Effector memory CD8-positive, alpha-beta T cell (primary cell): Measurements from ENCODE around the gene MYBPHL.
A peak's percentile ranks its signal among the peaks of the same experiment; 100 is the strongest.

Experiments used
- ATAC-seq: fragments of 150-1000 bp; cut with Tn5 transposase; replicated peaks from 2 replicates; pipeline ENCODE4 v1.10.0; 2021; ENCODE audit warnings: mild to moderate bottlenecking, moderate library complexity
- DNase-seq, 3 experiments: peaks; one replicate each; pipeline ENCODE4 v3.0.0; 2021
- H3K27ac Mint-ChIP-seq, 2 donors: one replicate each; pipeline ENCODE4 v1.8.0; 2022; ENCODE audit warnings: mild to moderate bottlenecking in 2 of 2, mixed read lengths in 2 of 2, moderate library complexity in 2 of 2
- H3K27me3 Mint-ChIP-seq, 2 donors: one replicate each; pipeline ENCODE4 v1.8.0; 2022; ENCODE audit warnings: mixed read lengths in 2 of 2
- H3K36me3 Mint-ChIP-seq: one replicate; pipeline ENCODE4 v1.8.0; 2022; ENCODE audit warnings: mild to moderate bottlenecking, moderate library complexity, mixed read lengths; ENCODE audit not compliant: insufficient read depth
- H3K4me1 Mint-ChIP-seq, 2 donors: one replicate each; pipeline ENCODE4 v1.8.0; 2022; ENCODE audit warnings: low read depth in 2 of 2, mixed read lengths in 2 of 2
- H3K4me3 Mint-ChIP-seq, 2 donors: one replicate each; pipeline ENCODE4 v1.8.0; 2022; ENCODE audit warnings: mild to moderate bottlenecking in 2 of 2, mixed read lengths in 2 of 2, moderate library complexity in 2 of 2
- H3K9me3 Mint-ChIP-seq, 2 donors: one replicate each; pipeline ENCODE4 v1.8.0; 2022; ENCODE audit warnings: mixed read lengths in 2 of 2

MYBPHL gene

GRCh38 chr1:109282497-109282951 is 24.3 kb downstream of the MYBPHL start:
- Mint-ChIP-seq H3K36me3 (peaks cover 3% of the 10 kb centered on the region), H3K4me3 (peak overlapping the region; percentile 85 to 99), H3K9me3 (no peaks in the 10 kb centered on the region), H3K27ac (peak overlapping the region; percentile 81 to 90), H3K4me1 (peaks cover 4 to 10% of the 10 kb centered on the region in 2 donors), H3K27me3 (no peaks in the 10 kb centered on the region)
- ATAC-seq (no peak), DNase-seq (no peak)

DNA sequence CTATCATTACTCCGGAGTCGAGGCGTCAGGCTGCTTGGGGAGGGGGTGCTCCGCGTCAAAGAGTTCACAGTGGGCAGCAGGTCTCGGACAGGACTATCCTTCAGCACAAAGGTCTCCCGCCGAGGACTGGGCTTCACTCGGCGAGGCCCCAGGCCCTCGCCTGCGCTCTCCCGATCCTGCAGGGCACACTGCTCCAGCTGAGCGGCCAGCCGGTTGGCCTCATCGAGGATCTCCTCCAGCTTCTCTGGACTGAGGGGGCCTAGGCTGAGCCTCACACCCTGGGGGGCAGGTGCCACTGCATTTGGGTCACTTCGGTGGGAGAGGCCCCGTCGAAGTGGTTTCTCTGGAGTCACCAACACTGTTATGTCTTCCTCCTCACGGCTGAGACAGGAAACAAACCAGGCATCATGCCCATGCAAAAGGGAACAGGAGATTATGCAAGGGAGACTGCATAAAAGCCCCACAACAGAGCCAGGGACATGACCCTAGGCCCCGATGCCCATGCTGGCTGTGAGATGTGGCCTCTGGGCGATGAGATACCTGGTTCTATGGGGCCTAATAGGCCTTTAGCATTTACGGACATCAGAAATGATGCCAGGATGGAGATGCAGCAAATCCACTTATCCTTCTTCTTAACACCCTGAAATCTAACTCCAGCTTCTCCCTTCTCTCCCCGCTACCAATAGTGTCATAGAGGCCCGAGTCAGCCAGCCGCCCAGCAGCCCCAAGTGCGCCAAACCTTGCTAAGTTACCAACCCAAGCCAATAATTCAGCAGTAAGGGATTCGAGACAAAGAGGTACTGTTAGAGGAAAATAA is 24.9 kb downstream of the MYBPHL start:
- peak overlapping the region; percentile 85 to 99 for H3K4me3 Mint-ChIP-seq
- peaks cover 4 to 14% of the 10 kb centered on the region in 2 donors for H3K4me1 Mint-ChIP-seq
- DNase-seq = no peak
- no peaks in the 10 kb centered on the region for H3K9me3 Mint-ChIP-seq
- H3K27me3 Mint-ChIP-seq = no peaks in the 10 kb centered on the region
- peaks cover 3% of the 10 kb centered on the region for H3K36me3 Mint-ChIP-seq
- H3K27ac Mint-ChIP-seq = no peak overlapping the region
- ATAC-seq = no peak

DNA sequence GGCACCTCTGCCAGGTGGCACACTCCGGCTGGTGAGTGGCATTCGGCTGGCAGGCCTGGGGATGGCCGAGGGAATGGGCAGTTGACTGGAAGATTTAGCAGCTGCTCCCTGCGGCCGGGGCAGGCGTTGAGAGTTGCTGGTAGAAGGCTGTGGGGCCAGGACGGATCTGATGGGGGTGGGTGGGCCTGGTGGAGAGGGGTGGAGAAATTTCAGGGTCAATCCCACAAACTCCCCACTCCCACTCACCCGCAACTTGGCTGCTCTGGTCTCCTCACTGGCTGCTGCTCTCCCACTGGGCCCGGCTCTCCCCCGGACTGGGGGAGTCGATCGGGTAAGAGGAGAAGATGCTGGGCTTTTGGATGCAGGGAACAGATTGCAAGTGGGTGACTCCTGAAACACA is 25.9 kb downstream of the MYBPHL start:
- ATAC-seq = no peak
- H3K27me3 Mint-ChIP-seq = no peaks in the 10 kb centered on the region
- H3K4me1 Mint-ChIP-seq = peaks cover 4 to 14% of the 10 kb centered on the region in 2 donors
- H3K36me3 Mint-ChIP-seq = peaks cover 3% of the 10 kb centered on the region
- no peak overlapping the region for H3K27ac Mint-ChIP-seq
- no peak for DNase-seq
- H3K4me3 Mint-ChIP-seq = no peak overlapping the region
- no peaks in the 10 kb centered on the region for H3K9me3 Mint-ChIP-seq

DNA sequence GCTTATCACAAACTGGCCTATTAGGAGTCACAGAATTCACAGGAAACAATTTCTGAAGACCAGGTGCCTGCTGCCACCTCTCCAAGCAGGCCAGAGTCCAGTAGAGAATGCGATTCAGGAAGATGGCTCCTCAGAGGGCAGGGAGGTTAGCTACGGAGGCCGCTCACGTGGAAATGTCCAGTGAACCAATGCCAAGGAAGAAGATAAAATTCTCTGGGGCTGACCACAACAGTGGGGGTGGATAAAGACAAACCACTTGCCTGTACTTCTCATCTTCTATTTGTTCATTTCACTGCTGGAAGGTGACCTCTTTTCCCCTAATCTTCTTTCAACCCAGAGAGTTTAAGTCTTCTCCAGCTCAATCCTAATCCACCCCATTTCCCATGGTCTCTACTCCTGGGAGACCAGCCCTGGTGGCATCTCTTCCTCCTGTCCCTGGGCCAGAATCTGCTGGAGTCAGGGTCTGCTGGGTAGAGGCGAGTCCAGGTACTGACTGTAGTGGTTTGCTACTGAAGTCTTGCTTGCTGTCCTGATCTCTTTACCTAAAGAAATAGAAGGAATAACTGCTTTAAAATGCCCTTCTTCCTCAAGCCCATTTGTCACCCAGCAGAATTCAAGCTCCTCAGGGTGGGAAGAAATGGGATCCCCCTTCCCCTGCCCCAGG is 27.1 kb downstream of the MYBPHL start:
- Mint-ChIP-seq H3K27me3 (no peaks in the 10 kb centered on the region), H3K4me3 (no peak overlapping the region), H3K4me1 (peaks cover 4 to 14% of the 10 kb centered on the region in 2 donors), H3K9me3 (no peaks in the 10 kb centered on the region), H3K36me3 (peaks cover 3% of the 10 kb centered on the region), H3K27ac (no peak overlapping the region)
- DNase-seq (no peak), ATAC-seq (no peak)

DNA sequence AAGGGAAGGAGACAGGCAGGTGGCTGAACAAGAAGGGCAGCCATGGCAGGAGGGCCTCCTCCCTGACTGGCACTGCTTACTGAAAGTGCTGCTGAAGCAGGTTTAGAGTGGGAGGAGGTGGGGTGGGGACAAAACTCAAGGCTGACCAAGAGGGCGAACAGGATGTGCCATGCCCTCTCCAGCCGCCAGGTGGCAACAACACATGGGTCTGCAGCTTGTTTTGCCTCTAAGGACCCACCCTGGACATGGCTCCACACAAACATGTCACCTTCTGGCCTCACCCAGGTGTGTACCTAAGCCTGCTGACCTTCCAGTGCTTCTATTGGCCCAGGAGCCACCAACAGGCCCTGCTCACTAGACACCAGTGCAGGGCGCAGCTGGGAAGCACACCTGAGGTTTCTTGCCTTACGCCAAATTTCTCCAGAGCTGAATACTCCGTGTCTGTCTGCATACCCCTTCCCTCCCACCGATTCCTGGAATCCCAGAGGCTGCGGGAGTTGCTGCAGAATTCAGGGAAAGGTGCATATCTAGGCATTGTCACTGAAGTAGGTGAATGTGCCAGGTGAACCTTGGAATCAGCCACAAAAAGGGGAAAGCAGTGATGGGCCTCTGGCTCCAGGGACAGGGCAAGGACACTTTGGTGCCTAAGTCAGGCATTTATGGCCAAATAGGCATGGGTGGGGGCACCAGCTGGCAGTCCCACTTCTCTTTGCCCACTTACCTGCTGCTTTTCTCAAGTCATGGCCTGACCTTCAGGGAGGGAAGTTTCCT is 29.2 kb downstream of the MYBPHL start:
- H3K4me1 Mint-ChIP-seq = peaks cover 0 to 6% of the 10 kb centered on the region in 2 donors
- peak; percentile 53 to 58 (median 55) for DNase-seq
- no peaks in the 10 kb centered on the region for H3K9me3 Mint-ChIP-seq
- H3K27me3 Mint-ChIP-seq = no peaks in the 10 kb centered on the region
- no peak overlapping the region for H3K4me3 Mint-ChIP-seq
- peak; percentile 77 for ATAC-seq
- H3K36me3 Mint-ChIP-seq = peaks cover 2% of the 10 kb centered on the region
- H3K27ac Mint-ChIP-seq = peak overlapping the region; percentile 38 to 46

DNA sequence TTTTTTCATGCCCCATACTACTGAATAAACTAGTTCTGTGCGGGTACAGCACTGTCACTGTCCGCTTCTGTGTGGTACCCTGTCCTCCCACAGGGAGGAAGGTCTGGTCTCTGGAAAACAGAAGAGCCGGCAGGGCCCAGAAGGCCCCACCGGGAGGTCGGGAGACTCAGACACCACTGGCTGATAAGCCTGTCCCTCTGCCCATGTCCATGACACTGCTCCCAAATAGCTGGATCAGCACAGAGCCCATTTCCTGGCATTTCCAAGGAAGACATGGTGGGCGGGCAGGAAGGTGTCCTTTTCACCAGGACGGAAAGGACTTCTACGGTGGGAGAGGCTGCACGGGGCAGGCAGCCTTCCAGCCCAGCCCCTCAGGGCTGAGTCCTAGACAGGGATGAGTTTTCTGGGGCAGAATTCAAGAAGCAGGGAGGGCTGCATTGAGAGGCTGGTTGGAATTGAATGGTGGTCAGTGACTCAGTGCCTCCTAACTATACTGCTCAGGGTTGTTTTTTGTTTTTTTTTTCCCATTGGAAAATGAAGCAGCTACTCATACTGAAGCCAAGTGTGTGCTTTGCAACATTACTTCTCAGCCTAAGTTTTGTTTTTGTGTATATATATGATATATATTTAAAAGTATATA is 31.0 kb downstream of the MYBPHL start:
- Mint-ChIP-seq H3K27ac (peak overlapping the region in 1 of 2 donors; percentile 10), H3K4me3 (no peak overlapping the region), H3K4me1 (peaks cover 0 to 4% of the 10 kb centered on the region in 2 donors), H3K27me3 (no peaks in the 10 kb centered on the region), H3K9me3 (no peaks in the 10 kb centered on the region), H3K36me3 (peaks cover 4% of the 10 kb centered on the region)
- ATAC-seq (no peak), DNase-seq (no peak)

DNA sequence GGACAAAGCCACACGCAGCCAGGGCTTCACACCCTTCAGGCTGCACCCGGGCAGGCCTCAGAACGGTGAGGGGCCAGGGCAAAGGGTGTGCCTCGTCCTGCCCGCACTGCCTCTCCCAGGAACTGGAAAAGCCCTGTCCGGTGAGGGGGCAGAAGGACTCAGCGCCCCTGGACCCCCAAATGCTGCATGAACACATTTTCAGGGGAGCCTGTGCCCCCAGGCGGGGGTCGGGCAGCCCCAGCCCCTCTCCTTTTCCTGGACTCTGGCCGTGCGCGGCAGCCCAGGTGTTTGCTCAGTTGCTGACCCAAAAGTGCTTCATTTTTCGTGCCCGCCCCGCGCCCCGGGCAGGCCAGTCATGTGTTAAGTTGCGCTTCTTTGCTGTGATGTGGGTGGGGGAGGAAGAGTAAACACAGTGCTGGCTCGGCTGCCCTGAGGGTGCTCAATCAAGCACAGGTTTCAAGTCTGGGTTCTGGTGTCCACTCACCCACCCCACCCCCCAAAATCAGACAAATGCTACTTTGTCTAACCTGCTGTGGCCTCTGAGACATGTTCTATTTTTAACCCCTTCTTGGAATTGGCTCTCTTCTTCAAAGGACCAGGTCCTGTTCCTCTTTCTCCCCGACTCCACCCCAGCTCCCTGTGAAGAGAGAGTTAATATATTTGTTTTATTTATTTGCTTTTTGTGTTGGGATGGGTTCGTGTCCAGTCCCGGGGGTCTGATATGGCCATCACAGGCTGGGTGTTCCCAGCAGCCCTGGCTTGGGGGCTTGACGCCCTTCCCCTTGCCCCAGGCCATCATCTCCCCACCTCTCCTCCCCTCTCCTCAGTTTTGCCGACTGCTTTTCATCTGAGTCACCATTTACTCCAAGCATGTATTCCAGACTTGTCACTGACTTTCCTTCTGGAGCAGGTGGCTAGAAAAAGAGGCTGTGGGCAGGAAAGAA is 32.0 kb downstream of the MYBPHL start:
- peak overlapping the region in 1 of 2 donors; percentile 10 for H3K27ac Mint-ChIP-seq
- no peaks in the 10 kb centered on the region for H3K9me3 Mint-ChIP-seq
- peaks cover 4% of the 10 kb centered on the region for H3K36me3 Mint-ChIP-seq
- H3K27me3 Mint-ChIP-seq = no peaks in the 10 kb centered on the region
- H3K4me3 Mint-ChIP-seq = no peak overlapping the region
- no peak for DNase-seq
- no peak for ATAC-seq
- peaks cover 0 to 4% of the 10 kb centered on the region in 2 donors for H3K4me1 Mint-ChIP-seq

- DNase-seq (no peak), ATAC-seq (no peak)
- no peaks in the 10 kb centered on the region for H3K9me3 Mint-ChIP-seq
- H3K4me1 Mint-ChIP-seq = peaks cover 0 to 4% of the 10 kb centered on the region in 2 donors
- no peak overlapping the region for H3K4me3 Mint-ChIP-seq
- no peaks in the 10 kb centered on the region for H3K27me3 Mint-ChIP-seq
- no peak overlapping the region for H3K27ac Mint-ChIP-seq
- H3K36me3 Mint-ChIP-seq = peaks cover 4% of the 10 kb centered on the region
Observed at GRCh38 chr1:109273570-109274288, 33.1 kb downstream of the MYBPHL start.

GRCh38 chr1:109272831-109273547 is 33.8 kb downstream of the MYBPHL start:
- peaks cover 0 to 4% of the 10 kb centered on the region in 2 donors for H3K4me1 Mint-ChIP-seq
- no peak overlapping the region for H3K27ac Mint-ChIP-seq
- peaks cover 4% of the 10 kb centered on the region for H3K36me3 Mint-ChIP-seq
- no peaks in the 10 kb centered on the region for H3K9me3 Mint-ChIP-seq
- no peak for ATAC-seq
- H3K27me3 Mint-ChIP-seq = no peaks in the 10 kb centered on the region
- H3K4me3 Mint-ChIP-seq = no peak overlapping the region
- DNase-seq = no peak

GRCh38 chr1:109272021-109272799 is 34.6 kb downstream of the MYBPHL start:
- Mint-ChIP-seq H3K4me1 (peaks cover 0 to 2% of the 10 kb centered on the region in 2 donors), H3K27me3 (no peaks in the 10 kb centered on the region), H3K27ac (peak overlapping the region in 1 of 2 donors; percentile 39), H3K36me3 (peaks cover 4% of the 10 kb centered on the region), H3K9me3 (no peaks in the 10 kb centered on the region), H3K4me3 (no peak overlapping the region)
- no peak for ATAC-seq
- DNase-seq = no peak

- ATAC-seq = no peak
- no peaks in the 10 kb centered on the region for H3K27me3 Mint-ChIP-seq
- no peak for DNase-seq
- peaks cover 4% of the 10 kb centered on the region for H3K36me3 Mint-ChIP-seq
- peak overlapping the region in 1 of 2 donors; percentile 39 for H3K27ac Mint-ChIP-seq
- no peak overlapping the region for H3K4me3 Mint-ChIP-seq
- H3K9me3 Mint-ChIP-seq = no peaks in the 10 kb centered on the region
- no peaks in the 10 kb centered on the region for H3K4me1 Mint-ChIP-seq
Observed at GRCh38 chr1:109271458-109271857, 35.4 kb downstream of the MYBPHL start.
